ENCODE results near the gene SPOPL.

SPOPL gene

GRCh38 chr2:138601458-138602165 lies 100.0 kb downstream of the SPOPL start:
- DNase-seq (ENCODE audit: low spot score): no peak

- no peak for DNase-seq (ENCODE audit: low spot score)
These were observed 100.5 kb downstream of the SPOPL start for GRCh38 chr2:138602166-138602460.

- no peak for DNase-seq (ENCODE audit: low spot score)
These were observed 106.2 kb downstream of the SPOPL start for GRCh38 chr2:138607746-138608145.

- no peak for DNase-seq (ENCODE audit: low spot score)
These were observed 107.9 kb downstream of the SPOPL start for GRCh38 chr2:138609446-138609845.

- DNase-seq (ENCODE audit: low spot score): no peak
These were observed 108.8 kb downstream of the SPOPL start for GRCh38 chr2:138610201-138610953.

GRCh38 chr2:138615257-138615656 lies 113.7 kb downstream of the SPOPL start:
- no peak for DNase-seq (ENCODE audit: low spot score)

- no peak for DNase-seq (ENCODE audit: low spot score)
These were observed 115.5 kb downstream of the SPOPL start for GRCh38 chr2:138617026-138617425.

GRCh38 chr2:138618971-138619370 lies 117.4 kb downstream of the SPOPL start:
- DNase-seq (ENCODE audit: low spot score): no peak

GRCh38 chr2:138620431-138620830 lies 118.9 kb downstream of the SPOPL start:
- DNase-seq (ENCODE audit: low spot score): no peak

GRCh38 chr2:138621139-138621538 lies 119.6 kb downstream of the SPOPL start:
- DNase-seq (ENCODE audit: low spot score): no peak

- DNase-seq (ENCODE audit: low spot score): no peak
These were observed 121.0 kb downstream of the SPOPL start for GRCh38 chr2:138622613-138623012.
